ENCODE data around the gene TBC1D17.

GRCh38 chr19:49829200-49829599, 48.3 kb upstream of the TBC1D17 start:
- TF ChIP-seq CTCF (conservative IDR thresholded peaks at IDR 0.05; ENCODE audit: low read depth, low read length) (no peak), EZH2 (IDR thresholded peaks at IDR 0.05; ENCODE audit: borderline replicate concordance, low read depth, low read length, poor library complexity, severe bottlenecking) (no peak)
